Immature natural killer cell (primary cell): ENCODE results near the gene KCTD5. TPM values are rescaled to one million over a fixed set of nuclear protein-coding genes. Genes with fewer than 3 reads are reported as not detected.
A peak's percentile ranks its signal among the peaks of the same experiment; 100 is the strongest.

Experiments
- DNase-seq, 3 donors: peaks; one replicate each; pipeline ENCODE4 v3.0.0; 2022; ENCODE audit warnings: mixed read lengths in 1 of 3
- H3K27ac Mint-ChIP-seq, 6 donors: one replicate each; pipeline ENCODE4 v1.8.0; 2020; ENCODE audit warnings: mixed read lengths in 6 of 6, mild to moderate bottlenecking in 5 of 6, inconsistent platforms in 4 of 6, moderate library complexity in 3 of 6
- H3K27me3 Mint-ChIP-seq, 3 donors: one replicate each; pipeline ENCODE4 v1.8.0; 2020 to 2021; ENCODE audit warnings: low read depth in 3 of 3, mild to moderate bottlenecking in 3 of 3, mixed read lengths in 3 of 3, moderate library complexity in 3 of 3, inconsistent platforms in 1 of 3
- H3K36me3 Mint-ChIP-seq, 3 donors: one replicate each; pipeline ENCODE4 v1.8.0; 2020; ENCODE audit warnings: mixed read lengths in 3 of 3, inconsistent platforms in 2 of 3, mild to moderate bottlenecking in 2 of 3
- H3K4me1 Mint-ChIP-seq, 2 donors: one replicate each; pipeline ENCODE4 v1.8.0; 2020; ENCODE audit warnings: inconsistent platforms in 2 of 2, mild to moderate bottlenecking in 2 of 2, mixed read lengths in 2 of 2, moderate library complexity in 1 of 2
- H3K4me3 Mint-ChIP-seq, 5 donors: one replicate each; pipeline ENCODE4 v1.8.0; 2020; ENCODE audit warnings: mild to moderate bottlenecking in 5 of 5, mixed read lengths in 5 of 5, inconsistent platforms in 3 of 5, moderate library complexity in 3 of 5
- H3K9me3 Mint-ChIP-seq, 6 donors: one replicate each; pipeline ENCODE4 v1.8.0; 2020; ENCODE audit warnings: mild to moderate bottlenecking in 6 of 6, mixed read lengths in 6 of 6, inconsistent platforms in 4 of 6, moderate library complexity in 3 of 6
- polyA plus RNA-seq, 3 donors: library from polyadenylated mRNA; unstranded; fragments of 300-500 nt; fragmentation: Illumina TruSeq; gene quantifications; one replicate each; pipeline ENCODE4 v1.2.3, GENCODE V29; 2021

The KCTD5 gene
- polyA plus RNA-seq, 3 donors from 2014 or later, result 22.2 to 38.9 (median 25.9) TPM

DNA sequence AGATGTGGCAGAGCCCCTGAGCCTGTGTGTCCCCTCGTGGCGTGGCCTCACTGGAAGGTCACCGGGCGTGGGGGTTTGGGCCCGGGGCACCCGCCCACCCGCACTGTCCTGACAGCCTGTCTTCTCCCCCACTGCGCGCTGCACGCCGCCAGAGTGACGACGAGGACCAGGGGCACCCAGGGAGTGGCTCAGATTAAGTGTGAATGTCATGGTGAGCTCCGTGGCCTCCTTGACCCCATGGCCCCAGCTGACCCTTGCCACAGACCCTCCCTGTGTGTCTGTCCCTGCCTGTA, 22.6 kb downstream of the KCTD5 start:
- DNase-seq, result no peak
- Mint-ChIP-seq H3K27ac (peak overlapping the region in 1 of 6 donors; percentile 67), H3K36me3 (peaks cover 4 to 6% (median 5%) of the 10 kb centered on the region in 3 donors), H3K9me3 (no peaks in the 10 kb centered on the region), H3K27me3 (peaks cover 0 to 3% (median 2%) of the 10 kb centered on the region in 3 donors), H3K4me1 (no peaks in the 10 kb centered on the region), H3K4me3 (no peak overlapping the region)

DNA sequence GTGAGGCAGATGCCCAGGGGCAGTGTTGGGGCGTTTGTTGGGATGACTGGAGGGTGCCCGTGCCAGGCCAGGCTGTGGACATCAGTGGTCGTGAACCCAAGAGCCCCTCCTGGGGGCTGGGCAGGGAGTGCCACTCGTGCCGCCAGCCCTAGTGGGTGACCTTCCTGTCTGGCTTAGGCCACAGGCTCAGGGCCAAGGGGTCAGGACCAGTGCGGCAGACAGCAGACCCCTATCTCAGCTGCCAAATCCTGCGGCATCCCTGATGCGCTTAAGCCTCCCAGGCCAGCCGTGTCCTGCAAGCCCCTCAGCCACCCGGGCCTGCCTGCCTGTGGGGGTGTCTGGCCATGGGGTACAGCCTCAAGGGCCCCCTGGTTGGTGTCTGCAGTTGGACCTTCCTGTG, 23.0 kb downstream of the KCTD5 start:
- Mint-ChIP-seq H3K4me1 (no peaks in the 10 kb centered on the region), H3K36me3 (peaks cover 4 to 6% (median 5%) of the 10 kb centered on the region in 3 donors), H3K9me3 (no peaks in the 10 kb centered on the region), H3K27me3 (peaks cover 0 to 3% (median 2%) of the 10 kb centered on the region in 3 donors), H3K27ac (peak overlapping the region in 1 of 6 donors; percentile 67), H3K4me3 (no peak overlapping the region)
- DNase-seq, result no peak

DNA sequence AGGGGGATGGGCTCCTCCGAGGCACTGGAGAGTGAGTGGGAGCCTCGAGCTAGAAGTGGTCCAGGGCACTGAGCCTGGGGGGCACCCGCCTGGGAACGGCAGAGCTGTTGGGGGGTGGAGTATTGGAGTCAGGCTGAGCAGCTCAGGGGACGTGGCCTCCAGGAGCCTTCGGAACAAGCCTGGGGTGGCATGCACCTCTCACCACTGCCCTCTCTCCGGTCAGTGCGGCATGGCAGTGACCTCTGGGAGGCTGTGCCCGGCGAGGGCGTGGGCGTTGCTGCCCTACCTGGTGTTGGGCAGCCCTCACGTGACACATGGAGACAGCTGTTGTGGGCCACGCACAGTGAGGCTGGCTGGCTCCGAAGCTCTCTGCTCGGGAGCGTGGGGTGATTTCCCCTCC, 23.8 kb downstream of the KCTD5 start:
- H3K9me3 Mint-ChIP-seq, result no peaks in the 10 kb centered on the region
- H3K27me3 Mint-ChIP-seq, result peaks cover 0 to 3% (median 2%) of the 10 kb centered on the region in 3 donors
- no peak overlapping the region for H3K4me3 Mint-ChIP-seq
- H3K27ac Mint-ChIP-seq, result no peak overlapping the region
- no peak for DNase-seq
- peaks cover 4 to 6% (median 5%) of the 10 kb centered on the region in 3 donors for H3K36me3 Mint-ChIP-seq
- no peaks in the 10 kb centered on the region for H3K4me1 Mint-ChIP-seq

DNA sequence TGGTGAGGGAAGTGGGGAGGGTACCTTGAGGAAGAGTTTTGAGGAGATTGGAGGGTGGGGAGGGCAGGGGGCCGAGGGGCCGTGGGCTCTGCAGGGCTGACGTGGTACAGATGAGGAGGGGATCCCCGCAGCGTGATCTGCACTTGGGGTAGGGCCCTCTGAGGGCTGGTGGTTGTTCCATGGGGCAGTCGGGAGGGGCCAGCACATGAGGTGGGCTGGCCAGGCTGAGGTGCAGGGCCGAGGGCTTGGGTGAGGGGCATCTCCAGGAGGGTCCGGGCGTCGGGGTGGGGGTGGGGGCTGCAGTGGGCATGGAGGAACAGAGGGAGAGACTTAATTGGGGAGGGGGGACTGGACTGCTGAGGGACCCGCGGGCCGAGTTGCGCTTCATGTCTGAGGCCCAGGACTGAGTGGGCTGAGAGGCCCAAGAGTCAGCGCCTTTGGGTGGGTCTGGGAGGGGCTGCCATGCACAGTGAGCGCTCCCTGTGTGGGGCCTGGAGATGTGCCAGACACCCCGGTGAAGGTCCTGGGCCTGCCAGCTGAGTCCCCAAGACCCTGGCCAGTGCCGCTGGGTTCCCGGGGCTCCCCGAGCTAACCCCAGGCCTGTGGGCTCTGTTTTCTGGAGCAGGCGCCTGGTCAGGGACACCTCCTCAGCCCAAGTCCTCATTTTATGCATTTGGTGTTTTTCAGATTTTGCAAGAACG, 24.4 kb downstream of the KCTD5 start:
- Mint-ChIP-seq H3K9me3 (no peaks in the 10 kb centered on the region), H3K4me3 (no peak overlapping the region), H3K36me3 (peaks cover 4 to 6% (median 5%) of the 10 kb centered on the region in 3 donors), H3K27me3 (peaks cover 0 to 3% (median 2%) of the 10 kb centered on the region in 3 donors), H3K27ac (no peak overlapping the region), H3K4me1 (no peaks in the 10 kb centered on the region)
- no peak for DNase-seq

DNA sequence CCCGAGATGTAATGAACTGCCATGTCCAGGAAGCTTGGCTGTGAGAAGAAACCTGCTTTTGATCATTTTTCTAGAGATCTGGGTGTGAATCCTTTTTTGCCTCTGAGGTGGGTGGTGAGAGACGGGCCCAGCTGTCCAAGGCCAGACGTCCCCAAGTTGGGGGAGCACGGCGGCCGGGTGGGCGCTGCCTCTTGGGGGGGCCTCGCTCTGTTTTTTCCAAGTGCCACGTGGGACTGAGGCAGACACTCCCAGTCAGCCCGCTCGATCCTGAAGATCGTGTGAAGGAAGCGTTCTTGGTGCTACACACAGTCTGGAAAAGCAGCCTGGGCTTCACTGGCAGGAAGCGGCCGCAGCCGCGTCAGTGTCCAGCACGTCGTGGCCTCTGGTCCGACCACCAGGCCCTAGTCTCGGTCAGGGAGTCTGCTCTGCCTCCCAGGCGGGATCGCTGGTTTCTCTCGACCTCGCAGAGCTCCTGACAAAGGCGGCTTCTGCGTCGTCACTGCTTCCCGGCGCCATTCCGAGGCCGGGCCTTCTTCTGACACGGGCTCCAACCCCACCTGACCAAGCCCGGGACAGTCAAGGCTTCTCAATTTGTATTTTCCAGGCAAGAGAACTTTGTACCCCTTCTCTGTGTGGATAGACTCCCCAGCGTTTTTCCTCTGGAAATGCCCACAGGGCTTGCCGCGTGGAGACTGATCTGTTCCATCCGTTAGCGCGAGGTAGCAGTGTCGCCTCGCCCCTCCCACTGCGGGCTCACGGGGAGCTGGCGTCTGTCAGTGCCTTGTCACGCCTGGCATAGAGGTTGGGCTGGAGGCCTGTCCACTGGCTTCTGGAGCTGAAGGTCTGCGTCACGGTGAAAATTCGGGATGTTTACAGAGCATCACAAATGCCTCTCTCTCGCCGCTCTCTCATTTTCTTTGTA, 25.3 kb downstream of the KCTD5 start:
- DNase-seq, result no peak
- Mint-ChIP-seq H3K27ac (no peak overlapping the region), H3K4me1 (no peaks in the 10 kb centered on the region), H3K36me3 (peaks cover 4 to 6% (median 5%) of the 10 kb centered on the region in 3 donors), H3K4me3 (no peak overlapping the region), H3K9me3 (no peaks in the 10 kb centered on the region), H3K27me3 (peaks cover 0 to 6% (median 2%) of the 10 kb centered on the region in 3 donors)

DNA sequence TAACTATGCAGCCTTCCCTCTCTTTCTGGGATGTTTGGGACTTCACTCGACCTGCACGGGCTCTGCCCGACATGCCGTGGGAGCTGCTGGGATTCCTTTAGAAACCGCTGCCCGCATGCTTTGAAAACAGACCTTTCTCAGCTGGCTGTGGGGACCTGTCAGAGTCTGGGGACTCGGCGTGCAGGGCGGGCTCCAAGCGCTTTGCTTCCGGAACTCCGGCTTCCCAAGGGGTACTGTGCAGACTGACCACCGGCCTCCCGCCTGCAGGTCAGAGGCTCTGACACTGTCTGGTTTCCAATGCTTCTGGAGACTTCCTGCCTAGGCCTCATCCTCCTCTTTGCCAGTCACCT, 25.9 kb downstream of the KCTD5 start:
- H3K9me3 Mint-ChIP-seq, result no peaks in the 10 kb centered on the region
- peaks cover 0 to 6% (median 2%) of the 10 kb centered on the region in 3 donors for H3K27me3 Mint-ChIP-seq
- H3K4me1 Mint-ChIP-seq, result no peaks in the 10 kb centered on the region
- H3K4me3 Mint-ChIP-seq, result no peak overlapping the region
- H3K27ac Mint-ChIP-seq, result no peak overlapping the region
- no peak for DNase-seq
- peaks cover 4 to 6% (median 5%) of the 10 kb centered on the region in 3 donors for H3K36me3 Mint-ChIP-seq

DNA sequence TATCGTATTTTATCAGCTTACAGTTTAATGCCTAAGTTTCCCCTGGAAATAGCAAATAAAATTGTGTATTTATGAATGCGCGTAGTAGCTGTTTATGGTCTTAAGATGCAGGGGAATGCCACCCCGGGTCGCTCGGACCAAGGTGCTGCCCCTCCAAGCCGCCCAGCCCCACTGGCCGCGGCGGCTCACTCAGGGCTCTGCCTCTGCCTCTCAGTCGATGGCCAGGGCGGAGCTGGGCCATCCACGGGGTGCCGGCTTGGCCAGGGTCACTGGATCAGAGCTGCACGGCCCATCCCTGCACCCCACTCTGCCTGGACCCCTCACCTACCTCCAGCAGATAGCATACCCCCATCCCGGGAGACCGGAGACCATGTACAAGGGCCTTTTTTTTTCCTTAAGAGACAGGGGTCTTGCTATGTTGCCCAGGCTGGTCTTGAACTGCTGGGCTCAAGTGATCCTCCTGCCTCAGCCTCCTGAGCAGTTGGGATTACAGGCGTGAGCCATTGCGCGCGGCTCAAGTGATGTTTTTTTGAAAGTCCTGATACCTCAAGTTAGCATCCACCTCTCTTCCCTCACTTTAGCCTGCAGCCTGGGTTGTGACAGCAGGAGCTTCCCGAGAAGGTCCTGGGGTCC, 26.7 kb downstream of the KCTD5 start:
- Mint-ChIP-seq H3K9me3 (no peaks in the 10 kb centered on the region), H3K27me3 (peaks cover 0 to 6% (median 2%) of the 10 kb centered on the region in 3 donors), H3K36me3 (peaks cover 4 to 6% (median 5%) of the 10 kb centered on the region in 3 donors), H3K4me1 (no peaks in the 10 kb centered on the region), H3K27ac (no peak overlapping the region), H3K4me3 (no peak overlapping the region)
- no peak for DNase-seq

DNA sequence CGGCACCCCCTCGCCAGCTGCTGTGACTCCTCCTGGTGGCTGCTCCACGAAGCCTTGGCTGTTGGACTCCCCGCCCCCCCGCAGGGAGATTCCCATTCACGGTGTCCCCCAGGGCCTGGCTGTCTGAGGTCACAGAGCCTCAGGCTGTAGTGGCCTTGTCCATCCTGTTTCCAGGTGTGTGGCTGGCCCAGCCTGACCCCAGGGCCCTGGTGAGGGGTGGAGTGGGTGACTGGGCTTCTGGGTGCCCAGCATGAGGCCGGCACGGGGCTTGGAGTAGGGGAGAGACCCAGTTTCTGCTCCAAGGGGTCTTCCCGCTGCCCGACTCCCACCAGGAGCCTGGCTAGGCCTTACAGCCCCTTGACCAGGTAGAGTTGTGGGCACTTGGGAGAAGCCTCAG, 27.3 kb downstream of the KCTD5 start:
- Mint-ChIP-seq H3K27ac (no peak overlapping the region), H3K9me3 (no peaks in the 10 kb centered on the region)

DNA sequence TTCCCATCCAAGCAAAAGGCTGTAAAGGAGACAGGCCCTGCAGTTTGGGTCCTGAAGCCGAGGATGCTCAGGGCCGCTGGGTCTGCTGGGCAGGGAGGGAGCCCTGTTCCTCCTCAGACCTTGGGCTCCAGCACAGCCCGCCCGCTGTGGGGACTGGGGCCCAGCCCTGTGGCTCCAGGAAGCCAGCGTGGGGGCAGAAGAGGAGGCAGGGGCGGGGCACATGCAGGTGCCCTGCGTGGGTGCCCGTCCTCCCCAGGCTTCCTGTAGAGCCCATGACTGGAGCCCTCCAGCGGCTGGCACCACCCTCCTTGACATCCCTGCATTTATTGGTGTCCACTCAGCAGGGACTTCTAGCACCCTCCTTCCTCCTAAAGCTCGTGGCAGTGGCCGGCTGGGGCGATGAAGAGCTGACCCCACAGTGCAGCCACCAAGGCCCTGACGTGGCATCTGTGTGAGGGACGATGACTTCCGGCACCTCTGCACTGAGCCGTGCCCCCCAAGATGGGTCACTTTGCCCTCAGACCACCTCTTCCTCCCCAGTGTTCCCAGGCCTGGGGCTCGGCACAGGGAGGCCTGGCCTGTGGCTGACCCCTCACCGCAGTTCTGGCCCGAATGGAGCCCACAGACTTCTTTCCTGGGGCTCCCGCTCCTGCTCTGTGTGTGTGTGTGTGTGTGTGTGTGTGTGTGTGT, 27.8 kb downstream of the KCTD5 start:
- Mint-ChIP-seq H3K27me3 (peaks cover 0 to 8% (median 4%) of the 10 kb centered on the region in 3 donors), H3K9me3 (no peaks in the 10 kb centered on the region), H3K4me3 (no peak overlapping the region), H3K4me1 (peaks cover 0 to 2% of the 10 kb centered on the region in 2 donors), H3K36me3 (peaks cover 4 to 6% (median 5%) of the 10 kb centered on the region in 3 donors), H3K27ac (peak overlapping the region in 1 of 6 donors; percentile 60)
- DNase-seq, result no peak

More for the DNA sequence above, 27.3 kb downstream of the KCTD5 start:
- no peaks in the 10 kb centered on the region for H3K4me1 Mint-ChIP-seq
- peaks cover 0 to 4% (median 3%) of the 10 kb centered on the region in 3 donors for H3K27me3 Mint-ChIP-seq
- H3K36me3 Mint-ChIP-seq, result peaks cover 4 to 6% (median 5%) of the 10 kb centered on the region in 3 donors
- DNase-seq, result no peak
- no peak overlapping the region for H3K4me3 Mint-ChIP-seq

DNA sequence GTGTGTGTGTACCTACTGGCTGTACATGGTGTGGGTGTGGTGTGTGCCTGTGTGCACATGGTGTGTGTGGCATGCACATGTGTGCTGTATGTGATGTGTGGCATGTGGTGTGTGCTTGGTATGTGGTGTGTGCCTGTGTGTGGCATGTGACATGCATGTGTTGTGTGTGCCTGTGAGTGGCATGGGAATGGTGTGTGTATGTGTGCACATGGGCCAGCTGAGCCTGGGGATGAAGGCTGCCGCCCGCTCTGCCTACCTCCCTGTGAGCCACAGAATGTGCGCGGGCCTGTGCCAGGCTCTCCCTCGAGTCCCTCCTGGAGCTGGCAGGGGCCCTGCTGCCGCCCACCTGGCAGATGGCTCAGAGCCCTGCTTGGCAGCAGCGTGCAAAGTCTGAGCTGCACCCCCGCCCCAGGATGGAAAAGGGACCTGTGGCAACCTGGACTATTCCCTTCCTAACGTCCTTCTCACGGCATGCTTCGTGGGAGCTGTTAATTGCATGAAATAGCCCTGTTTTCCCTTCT, 28.4 kb downstream of the KCTD5 start:
- DNase-seq, result no peak
- peak overlapping the region in 1 of 6 donors; percentile 60 for H3K27ac Mint-ChIP-seq
- H3K27me3 Mint-ChIP-seq, result peaks cover 0 to 9% (median 4%) of the 10 kb centered on the region in 3 donors
- no peak overlapping the region for H3K4me3 Mint-ChIP-seq
- H3K9me3 Mint-ChIP-seq, result no peaks in the 10 kb centered on the region
- H3K36me3 Mint-ChIP-seq, result peaks cover 4 to 6% (median 5%) of the 10 kb centered on the region in 3 donors
- peaks cover 0 to 2% of the 10 kb centered on the region in 2 donors for H3K4me1 Mint-ChIP-seq

DNA sequence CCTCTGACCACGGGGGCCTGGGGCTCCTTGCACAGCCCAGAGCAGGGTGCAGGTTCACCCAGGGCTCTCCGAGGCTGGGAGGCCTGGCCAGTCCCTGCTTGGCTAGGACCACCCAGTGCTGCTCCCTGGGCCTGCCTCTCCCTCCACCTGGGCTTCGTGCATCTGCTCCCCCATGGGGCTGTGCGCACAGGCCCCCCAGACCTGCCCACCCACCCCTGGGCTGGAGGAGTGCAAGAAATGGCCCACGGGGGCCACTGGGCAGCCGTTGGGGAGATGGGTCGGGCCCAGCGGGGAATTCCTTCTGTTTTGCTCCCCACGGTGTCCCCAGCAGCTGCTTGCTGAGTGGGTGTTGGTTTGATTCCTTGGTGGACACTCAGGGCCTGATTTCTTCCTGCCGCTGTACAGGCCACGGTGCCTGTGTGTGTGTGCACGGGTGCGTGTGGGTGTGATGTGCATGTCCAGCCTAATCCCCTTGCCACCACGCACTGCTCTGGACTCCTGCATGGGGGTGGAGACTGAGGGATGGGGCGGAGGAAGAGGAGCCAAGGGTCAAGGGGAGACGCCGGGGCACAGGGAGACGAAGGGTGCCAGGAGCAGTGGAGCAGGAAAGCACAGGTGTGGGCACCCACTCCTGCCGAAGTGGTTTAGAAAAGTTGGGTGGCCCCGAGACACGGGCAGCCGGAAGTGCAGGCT, 29.2 kb downstream of the KCTD5 start:
- Mint-ChIP-seq H3K27ac (no peak overlapping the region), H3K27me3 (peaks cover 0 to 9% (median 4%) of the 10 kb centered on the region in 3 donors), H3K4me1 (peaks cover 0 to 2% of the 10 kb centered on the region in 2 donors), H3K9me3 (no peaks in the 10 kb centered on the region), H3K36me3 (peaks cover 4 to 6% (median 5%) of the 10 kb centered on the region in 3 donors), H3K4me3 (no peak overlapping the region)
- DNase-seq, result no peak

DNA sequence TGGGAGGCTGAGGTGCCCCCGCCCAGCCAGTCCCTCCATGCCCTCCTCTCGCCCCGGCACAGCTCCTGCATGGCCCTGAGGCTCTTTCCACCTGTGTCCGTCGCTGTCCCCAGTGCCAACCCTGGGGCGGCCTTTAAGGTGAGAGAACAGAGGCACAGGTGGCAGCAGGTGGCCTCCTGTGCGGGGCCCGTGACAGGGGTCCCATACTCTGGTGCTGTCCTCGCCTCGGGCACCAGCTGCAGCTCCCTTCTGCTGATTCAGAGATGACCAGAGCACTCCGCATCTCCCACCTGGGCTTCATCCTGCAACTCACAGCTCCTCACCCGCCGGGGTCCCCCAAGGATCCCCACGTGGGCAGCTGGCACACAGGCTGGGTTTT, 29.7 kb downstream of the KCTD5 start:
- no peak overlapping the region for H3K27ac Mint-ChIP-seq
- peaks cover 0 to 10% (median 4%) of the 10 kb centered on the region in 3 donors for H3K27me3 Mint-ChIP-seq
- no peak overlapping the region for H3K4me3 Mint-ChIP-seq
- DNase-seq, result no peak
- H3K4me1 Mint-ChIP-seq, result peaks cover 0 to 2% of the 10 kb centered on the region in 2 donors
- peaks cover 4 to 6% (median 5%) of the 10 kb centered on the region in 3 donors for H3K36me3 Mint-ChIP-seq
- no peaks in the 10 kb centered on the region for H3K9me3 Mint-ChIP-seq

DNA sequence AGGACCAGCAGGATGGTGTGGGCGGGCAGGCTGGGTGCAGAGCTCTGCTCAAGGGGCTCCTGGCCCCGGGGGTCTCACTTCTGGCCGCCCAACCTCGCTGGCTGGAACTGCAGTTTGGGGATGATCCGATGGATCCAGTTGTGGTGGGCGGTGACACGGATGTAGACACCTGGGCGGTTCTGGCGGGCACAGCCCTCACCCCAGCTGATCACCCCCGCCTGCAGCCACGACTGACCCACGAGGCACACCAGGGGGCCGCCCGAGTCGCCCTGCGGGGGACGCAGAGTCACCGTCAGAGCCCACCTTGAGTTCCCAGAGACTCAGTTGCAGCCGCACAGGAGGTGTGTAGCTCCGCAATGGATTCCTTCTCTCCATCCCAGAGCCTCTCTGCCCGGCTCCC, 30.2 kb downstream of the KCTD5 start:
- Mint-ChIP-seq H3K27ac (no peak overlapping the region), H3K4me1 (peaks cover 0 to 2% of the 10 kb centered on the region in 2 donors), H3K27me3 (peaks cover 0 to 9% (median 4%) of the 10 kb centered on the region in 3 donors), H3K4me3 (no peak overlapping the region), H3K9me3 (no peaks in the 10 kb centered on the region), H3K36me3 (peaks cover 4 to 6% (median 5%) of the 10 kb centered on the region in 3 donors)
- DNase-seq, result no peak
